ENCODE results near the gene TBX4. TPM values are rescaled to one million over a fixed set of nuclear protein-coding genes. Genes with fewer than 3 reads are reported as not detected.

The TBX4 gene
- polyA plus RNA-seq, 1 donor (not counting 4 experiments of a cell fraction or from before 2014, with no cell fraction given) = 0.04 TPM

DNA sequence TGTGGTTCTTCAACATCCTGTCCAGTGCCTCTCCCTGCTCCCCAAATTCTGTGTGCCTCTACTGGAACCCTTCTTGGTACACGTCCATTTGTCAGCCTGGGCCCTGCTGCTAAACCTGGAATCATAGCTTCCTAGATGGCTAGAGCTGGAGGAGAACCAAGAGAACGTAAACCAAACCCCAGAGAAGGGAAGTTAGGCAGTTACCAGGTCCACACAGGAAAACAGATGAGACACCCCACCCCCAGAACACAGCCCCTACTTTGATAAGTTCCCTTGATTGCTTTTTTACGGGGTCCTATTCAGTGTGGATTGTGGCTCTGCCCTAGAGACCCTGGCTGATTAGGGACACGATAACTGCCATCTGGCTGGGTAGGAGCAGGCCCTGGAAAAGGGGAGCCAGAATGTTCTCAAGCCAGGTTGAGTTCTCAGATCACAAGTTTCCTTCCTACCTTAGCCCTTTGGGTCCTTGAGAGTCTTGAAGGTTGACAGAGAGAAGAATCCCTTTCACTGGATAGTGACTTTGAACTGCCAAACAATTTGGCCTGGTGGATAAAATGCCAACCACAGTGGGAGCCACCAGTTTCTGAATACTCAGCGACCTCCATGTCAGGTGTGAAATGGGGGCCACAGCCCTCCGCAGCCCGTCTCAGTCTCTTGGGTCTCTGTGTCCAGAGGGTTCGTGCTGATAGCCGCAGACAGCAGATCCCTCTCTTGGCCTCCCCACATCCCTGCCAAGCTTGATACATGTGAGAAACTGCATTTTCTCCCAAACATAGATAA, 7.9 kb downstream of the TBX4 start:
- dilution Hi-C loops (cut with MboI; ENCODE audit: extremely low pct_ligation_motif_present, low sequenced_read_pairs) = no loop called here
- H3K9me3 ChIP-seq (ENCODE audit: control insufficient read depth, low read depth, low read length) = no peaks in the 10 kb centered on the region
- peaks cover 51% of the 10 kb centered on the region for H3K27me3 ChIP-seq (ENCODE audit: control insufficient read depth, extremely low read depth, insufficient read depth, low read length)
- no peaks in the 10 kb centered on the region for H3K4me1 ChIP-seq (ENCODE audit: control insufficient read depth, extremely low read depth, insufficient read depth, low read length)
- H3K27ac ChIP-seq (ENCODE audit: control insufficient read depth, insufficient read depth, low read length) = no peak overlapping the region
- no peaks in the 10 kb centered on the region for H3K9me1 ChIP-seq (ENCODE audit: control insufficient read depth, extremely low read depth, insufficient read depth, low read length)
- H2AFZ ChIP-seq (ENCODE audit: control insufficient read depth, low read length) = no peak overlapping the region
- H3K9ac ChIP-seq (ENCODE audit: control insufficient read depth, extremely low read depth, insufficient read depth, low read length) = no peak overlapping the region
- TF ChIP-seq CTCF (optimal IDR thresholded peaks at IDR 0.05 in 1 of 3, IDR thresholded peaks at IDR 0.05 in 1 of 3, conservative IDR thresholded peaks at IDR 0.05 in 1 of 3; ENCODE audit: extremely low read depth in 1 of 3, insufficient read depth in 2 of 3, low read length in 3 of 3) = no peak
- no peak for TF ChIP-seq EZH2 (IDR thresholded peaks at IDR 0.05; ENCODE audit: low read length)
- no peak overlapping the region for H3K4me3 ChIP-seq (ENCODE audit: control insufficient read depth in 2 of 3, extremely low read depth in 1 of 3, insufficient read depth in 2 of 3, low read depth in 1 of 3, low read length in 3 of 3)
- H3K36me3 ChIP-seq (ENCODE audit: control insufficient read depth in 2 of 2, extremely low read depth in 1 of 2, insufficient read depth in 2 of 2, low read length in 2 of 2) = no peaks in the 10 kb centered on the region
- FAIRE-seq (no peak), DNase-seq (ENCODE audit: low read depth, low spot score) (no peak)
- H3K79me2 ChIP-seq (ENCODE audit: control insufficient read depth, insufficient read depth, low read length) = no peaks in the 10 kb centered on the region
- no peaks in the 10 kb centered on the region for H4K20me1 ChIP-seq (ENCODE audit: control insufficient read depth, extremely low read depth, insufficient read depth, low read length)
- no peak overlapping the region for H3K4me2 ChIP-seq (ENCODE audit: control insufficient read depth, extremely low read depth, insufficient read depth, low read depth, low read length)

GRCh38 chr17:61460796-61461585, 8.8 kb downstream of the TBX4 start:
- Histone ChIP-seq H3K9me3 (ENCODE audit: control insufficient read depth, low read depth, low read length) (no peaks in the 10 kb centered on the region), H3K79me2 (ENCODE audit: control insufficient read depth, insufficient read depth, low read length) (no peaks in the 10 kb centered on the region), H3K36me3 (ENCODE audit: control insufficient read depth in 2 of 2, extremely low read depth in 1 of 2, insufficient read depth in 2 of 2, low read length in 2 of 2) (no peaks in the 10 kb centered on the region), H3K9me1 (ENCODE audit: control insufficient read depth, extremely low read depth, insufficient read depth, low read length) (no peaks in the 10 kb centered on the region), H3K4me2 (ENCODE audit: control insufficient read depth, extremely low read depth, insufficient read depth, low read depth, low read length) (no peak overlapping the region), H3K27me3 (ENCODE audit: control insufficient read depth, extremely low read depth, insufficient read depth, low read length) (peaks cover 43% of the 10 kb centered on the region), H3K4me3 (ENCODE audit: control insufficient read depth in 2 of 3, extremely low read depth in 1 of 3, insufficient read depth in 2 of 3, low read depth in 1 of 3, low read length in 3 of 3) (no peak overlapping the region), H2AFZ (ENCODE audit: control insufficient read depth, low read length) (no peak overlapping the region), H4K20me1 (ENCODE audit: control insufficient read depth, extremely low read depth, insufficient read depth, low read length) (no peaks in the 10 kb centered on the region), H3K27ac (ENCODE audit: control insufficient read depth, insufficient read depth, low read length) (no peak overlapping the region), H3K4me1 (ENCODE audit: control insufficient read depth, extremely low read depth, insufficient read depth, low read length) (no peaks in the 10 kb centered on the region), H3K9ac (ENCODE audit: control insufficient read depth, extremely low read depth, insufficient read depth, low read length) (no peak overlapping the region)
- no peak for TF ChIP-seq EZH2 (IDR thresholded peaks at IDR 0.05; ENCODE audit: low read length)
- FAIRE-seq (no peak), DNase-seq (ENCODE audit: low read depth, low spot score) (no peak)
- dilution Hi-C loops (cut with MboI; ENCODE audit: extremely low pct_ligation_motif_present, low sequenced_read_pairs) = no loop called here
